ENCODE data around the gene KCNG4. TPM values are rescaled to one million over a fixed set of nuclear protein-coding genes. Genes with fewer than 3 reads are reported as not detected.
"Not testable (repeated sequence)": the region's sequence is repeated elsewhere in the genome, so short reads cannot be mapped to it uniquely, and the experiment has no call there.

Gene KCNG4
- total and polyA plus RNA-seq, 10 of the 15 experiments (the other 5 are each of a cell fraction or from before 2014, with no cell fraction given): not detected

GRCh38 chr16:84204551-84204950, 35.3 kb downstream of the KCNG4 start:
- H3K9me3 ChIP-seq (replicated peaks; ENCODE audit: control insufficient read depth, insufficient read depth, low read length); H2AFZ ChIP-seq (ENCODE audit: control insufficient read depth, low read depth, low read length); H3K4me3 ChIP-seq; RAD21 ChIA-PET (ENCODE audit: unreplicated experiment); H3K27ac ChIP-seq (ENCODE audit: control insufficient read depth, insufficient read depth); ATAC-seq; intact Hi-C loops (cut with micrococcal nuclease; ENCODE audit: unreplicated experiment); POLR2A ChIA-PET; CTCF ChIA-PET; in situ Hi-C loops (cut with MboI); H3K4me1 ChIP-seq (ENCODE audit: control insufficient read depth, insufficient read depth, low read length); H3K79me2 ChIP-seq (ENCODE audit: control insufficient read depth, insufficient read depth, low read length); H4K20me1 ChIP-seq (ENCODE audit: control insufficient read depth, insufficient read depth); DNase-seq (ENCODE audit: low read depth, low spot score); H3K27me3 ChIP-seq (replicated peaks in 1 of 2; ENCODE audit: control insufficient read depth in 2 of 2, insufficient read depth in 2 of 2, low read length in 1 of 2); H3K9ac ChIP-seq (ENCODE audit: control insufficient read depth, insufficient read depth, low read length); BruUV-seq (replicated peaks); H3K36me3 ChIP-seq (ENCODE audit: control insufficient read depth in 2 of 2, insufficient read depth in 2 of 2, low read length in 1 of 2); H3K4me2 ChIP-seq (ENCODE audit: control insufficient read depth, insufficient read depth); FAIRE-seq: not testable (repeated sequence)
- SMC1A ChIA-PET (ENCODE audit: uncharacterized antibody, unreplicated experiment): interaction anchor here (1.2 kb wide), 1 partner anchor 16 kb away, joined by 3 read pairs; no protein-coding TSS in a partner anchor
- whole genome bisulfite sequencing (ENCODE audit: insufficient coverage, insufficient replicate concordance, low lambda C conversion rate, missing lambda C conversion rate): 61% methylated on average over 26 of the region's 26 CpGs

- intact Hi-C loops (cut with micrococcal nuclease; ENCODE audit: unreplicated experiment): no loop called here
- SMC1A ChIA-PET (ENCODE audit: uncharacterized antibody, unreplicated experiment): interaction anchor here (1.2 kb wide), 1 partner anchor 10 kb away, joined by 4 read pairs; no protein-coding TSS in a partner anchor
- no peaks in the 10 kb centered on the region for H3K36me3 ChIP-seq (ENCODE audit: control insufficient read depth in 2 of 2, insufficient read depth in 2 of 2, low read length in 1 of 2)
- DNase-seq (ENCODE audit: low read depth, low spot score) (no peak), ATAC-seq (no peak), FAIRE-seq (no peak)
- no peak overlapping the region for H3K4me3 ChIP-seq
- H3K27ac ChIP-seq (ENCODE audit: control insufficient read depth, insufficient read depth): no peak overlapping the region
- no peak overlapping the region for H3K9ac ChIP-seq (ENCODE audit: control insufficient read depth, insufficient read depth, low read length)
- H4K20me1 ChIP-seq (ENCODE audit: control insufficient read depth, insufficient read depth): no peaks in the 10 kb centered on the region
- no peaks in the 10 kb centered on the region for H3K79me2 ChIP-seq (ENCODE audit: control insufficient read depth, insufficient read depth, low read length)
- RAD21 ChIA-PET (ENCODE audit: unreplicated experiment): no interaction called here
- no peak overlapping the region for H3K4me2 ChIP-seq (ENCODE audit: control insufficient read depth, insufficient read depth)
- H3K27me3 ChIP-seq (replicated peaks in 1 of 2; ENCODE audit: control insufficient read depth in 2 of 2, insufficient read depth in 2 of 2, low read length in 1 of 2): 0 out of 4 replicates have a peak, but pooled peaks cover 0 to 2% of the 10 kb centered on the region in 2 experiments
- 53% methylated on average over 10 of the region's 10 CpGs for WGBS (ENCODE audit: insufficient coverage, insufficient replicate concordance, low lambda C conversion rate, missing lambda C conversion rate)
- in situ Hi-C loops (cut with MboI): no loop called here
- no peaks in the 10 kb centered on the region for H3K4me1 ChIP-seq (ENCODE audit: control insufficient read depth, insufficient read depth, low read length)
- POLR2A ChIA-PET: no interaction called here
- CTCF ChIA-PET: no interaction called here
- H2AFZ ChIP-seq (ENCODE audit: control insufficient read depth, low read depth, low read length): no peak overlapping the region
- no TSS peak for BruUV-seq (replicated peaks)
- H3K9me3 ChIP-seq (replicated peaks; ENCODE audit: control insufficient read depth, insufficient read depth, low read length): no peaks in the 10 kb centered on the region
- TF ChIP-seq ZSCAN29 (IDR thresholded peaks at IDR 0.05): no peak
- no peak for TF ChIP-seq ATF2 (IDR thresholded peaks at IDR 0.05; ENCODE audit: low read length)
- no peak for TF ChIP-seq CUX1 (IDR thresholded peaks at IDR 0.05; ENCODE audit: insufficient replicate concordance, low read depth, low read length)
- TF ChIP-seq E2F4 (IDR thresholded peaks at IDR 0.05; ENCODE audit: low read depth, low read length): no peak
- TF ChIP-seq RB1 (IDR thresholded peaks at IDR 0.05; ENCODE audit: borderline replicate concordance): no peak
- TF ChIP-seq ZNF622 (IDR thresholded peaks at IDR 0.05): no peak
- no peak for TF ChIP-seq BRCA1 (IDR thresholded peaks at IDR 0.05; ENCODE audit: low read depth, low read length)
Measured at GRCh38 chr16:84199861-84200260, 40.0 kb downstream of the KCNG4 start.

Measured in GM12878 (cell line).